Heart right ventricle (tissue), 16 donors: Measurements from ENCODE around the gene CARS2. TPM values are rescaled to one million over a fixed set of nuclear protein-coding genes. Genes with fewer than 3 reads are reported as not detected.
"Not testable (repeated sequence)": the region's sequence is repeated elsewhere in the genome, so short reads cannot be mapped to it uniquely, and the experiment has no call there.

Source experiments
- ATAC-seq, 8 donors: fragments of 200-7000 bp; cut with Tn5 transposase; one replicate each; pipeline ENCODE4 v1.9.1; 2020; ENCODE audit warnings: mild to moderate bottlenecking in 8 of 8, moderate library complexity in 8 of 8, moderate number of reproducible peaks in 1 of 8
- DNase-seq, 2 donors: peaks; one replicate each; pipeline ENCODE4 v3.0.0-alpha.2; 2020
- H3K27ac ChIP-seq, 10 donors: fragments of 200-600 bp; sonication (generic) in 2 of 10; one replicate each; pipeline versions ENCODE4 v1.5.0 to v1.8.0; 2020 to 2022; ENCODE audit warnings: mild to moderate bottlenecking in 3 of 10
- H3K27me3 ChIP-seq, 7 donors: fragments of 200-600 bp; one replicate each; pipeline ENCODE4 v1.8.0; 2021 to 2022; ENCODE audit warnings: mild to moderate bottlenecking in 2 of 7
- H3K36me3 ChIP-seq, 9 donors: fragments of 200-600 bp; sonication (generic) in 1 of 9; one replicate each; pipeline versions ENCODE4 v1.5.0 to v1.8.0; 2020 to 2022; ENCODE audit warnings: mild to moderate bottlenecking in 2 of 9
- H3K4me1 ChIP-seq, 9 donors: fragments of 200-600 bp; sonication (generic) in 1 of 9; one replicate each; pipeline versions ENCODE4 v1.5.0 to v1.8.0; 2020 to 2022; ENCODE audit warnings: mild to moderate bottlenecking in 4 of 9
- H3K4me3 ChIP-seq, 10 donors: fragments of 200-600 bp; sonication (generic) in 2 of 10; one replicate each; pipeline versions ENCODE4 v1.5.0 to v1.8.0; 2020 to 2022; ENCODE audit warnings: mild to moderate bottlenecking in 7 of 10, moderate library complexity in 2 of 10
- H3K9me3 ChIP-seq, 11 donors: fragments of 200-600 bp in 10 of 11; sonication (generic) in 2 of 11; one replicate each; pipeline versions ENCODE4 v1.5.0 to v1.8.0; 2013 to 2022; ENCODE audit warnings: mild to moderate bottlenecking in 2 of 11, control low read depth in 1 of 11, moderate library complexity in 1 of 11
- CTCF ChIP-seq, 9 donors: fragments of 200-600 bp; sonication (generic) in 2 of 9; IDR thresholded peaks; one replicate each; pipeline versions ENCODE4 v1.5.0 to v1.8.0; 2021 to 2022; ENCODE audit warnings: antibody characterized with exemption in 9 of 9, mild to moderate bottlenecking in 5 of 9, moderate library complexity in 1 of 9
- WGBS, 2 donors: extraction: QIAGEN DNeasy Blood & Tissue Kit; methylation state at CpG; one replicate each; pipeline ENCODE4 v1.1.7; 2013; ENCODE audit warnings: inconsistent platforms in 1 of 2; 5-methylcytosine and 5-hydroxymethylcytosine counted together
- intact Hi-C, 10 donors: fragments of 100-400 bp; cut with DNase I; formaldehyde crosslinking; loops; one replicate each; pipeline versions ENCODE4 v1.11.1 to v1.14.2; 2022
- polyA plus RNA-seq, 2 donors: library from polyadenylated mRNA; stranded (reverse); fragments of 200-250 nt; gene quantifications; one replicate each; pipeline ENCODE4 v1.2.3, GENCODE V29; 2013
- total RNA-seq, 10 donors: library from RNA; stranded (reverse); fragmentation: NEBNext Ultra II Directional in 3 of 10; extraction: Animal tissue kit (Norgen Biotek cat#: 25700) in 3 of 10; gene quantifications; one replicate each; pipeline versions ENCODE4 v1.2.1 to v1.2.4, GENCODE V29; 2021 to 2023
- donor health status: Arrhythmogenic right ventricular cardiomyopathy.
- donor health status: ischemic (EF 13 %, LVEDD 7.1; RV severe dilation, severe dysfunction).
- donor health status: healthy with polysubstance abuse.
- donor health status: DM: no; HTN: yes; CAD: no.
- donor health status: DM: no; HTN: no; CAD: no.
- donor health status: ischemic (EF 25% LVEDD 6.9; RV normal size, moderate dysfunction).
- donor health status: ischemic (EF 25% LVEDD 5.7; RV mildly dilated, moderate dysfunction).
- donor health status: healthy.
- donor health status: DM: yes; HTN: yes; CAD: no.
- donor health status: Ischemic cardiomyopathy.
- donor health status: ischemic (EF 35%, LVEDD 5.7; RV mildly dilated, moderate dysfunction).
- donor health status: nonischemic (EF 11% LVEDD 7.7; RV severe dilation, severe dysfunction).
- donor health status: DM: yes; HTN: yes; CAD: no.
- donor health status: PGD.
- donor health status: ischemic (EF 29% LVEDD 5.4; RV normal size, mild dysfunction).
- donor health status: nonischemic (EF 23%, LVEDD 6.1; RV moderate dilation, normal function).

CARS2 gene
- total and polyA plus RNA-seq, 12 donors: 35.2 to 103 (median 44.0) TPM

GRCh38 chr13:110737555-110737954, 31.6 kb upstream of the CARS2 start:
- no peaks in the 10 kb centered on the region for H3K36me3 ChIP-seq
- ATAC-seq (no peak), DNase-seq (no peak)
- H3K4me3 ChIP-seq: no peak overlapping the region
- peaks cover 0 to 6% (median 0%) of the 10 kb centered on the region in 11 donors for H3K9me3 ChIP-seq
- no peak for TF ChIP-seq CTCF (IDR thresholded peaks at IDR 0.05)
- no peak overlapping the region for H3K27ac ChIP-seq
- H3K4me1 ChIP-seq: no peaks in the 10 kb centered on the region
- H3K27me3 ChIP-seq: no peaks in the 10 kb centered on the region
- intact Hi-C loops: no loop called here

- no peaks in the 10 kb centered on the region for H3K4me1 ChIP-seq
- no peaks in the 10 kb centered on the region for H3K36me3 ChIP-seq
- DNase-seq: no peak
- H3K4me3 ChIP-seq: no peak overlapping the region
- TF ChIP-seq CTCF (IDR thresholded peaks at IDR 0.05): no peak
- H3K27ac ChIP-seq: no peak overlapping the region
- 92 to 96% methylated on average over 5 of the region's 5 CpGs for WGBS, 2 donors
- ATAC-seq: no peak
- H3K27me3 ChIP-seq: no peaks in the 10 kb centered on the region
- intact Hi-C loops: no loop called here
- H3K9me3 ChIP-seq: peaks cover 0 to 6% (median 0%) of the 10 kb centered on the region in 11 donors
Measured at GRCh38 chr13:110734561-110734960, 28.6 kb upstream of the CARS2 start.

- H3K4me3 ChIP-seq: no peak overlapping the region
- WGBS, 2 donors: 97 to 99% methylated on average over 3 of the region's 3 CpGs
- peaks cover 0 to 8% (median 0%) of the 10 kb centered on the region in 9 donors for H3K4me1 ChIP-seq
- H3K36me3 ChIP-seq: peaks cover 0 to 3% (median 0%) of the 10 kb centered on the region in 9 donors
- no peak overlapping the region for H3K27ac ChIP-seq
- intact Hi-C loops: no loop called here
- H3K9me3 ChIP-seq: no peaks in the 10 kb centered on the region
- no peaks in the 10 kb centered on the region for H3K27me3 ChIP-seq
- ATAC-seq: no peak
- TF ChIP-seq CTCF (IDR thresholded peaks at IDR 0.05): no peak
- no peak for DNase-seq
Measured at GRCh38 chr13:110731072-110731471, 25.2 kb upstream of the CARS2 start.

- ATAC-seq: no peak
- Histone ChIP-seq H3K36me3 (peaks cover 0 to 16% (median under 1%) of the 10 kb centered on the region in 9 donors), H3K27me3 (no peaks in the 10 kb centered on the region), H3K27ac (no peak overlapping the region), H3K4me1 (peaks cover 0 to 14% (median 0%) of the 10 kb centered on the region in 9 donors), H3K4me3 (no peak overlapping the region), H3K9me3 (no peaks in the 10 kb centered on the region)
- no peak for DNase-seq
- WGBS, 2 donors: 84 to 91% methylated on average over 9 of the region's 9 CpGs
- no peak for TF ChIP-seq CTCF (IDR thresholded peaks at IDR 0.05)
- intact Hi-C loops: loop anchor here in 4 of 10 donors (5.0 to 10.0 kb wide), 2 partner anchors 86 to 88 kb away; no protein-coding TSS in a partner anchor
Measured at GRCh38 chr13:110726726-110727125, 20.8 kb upstream of the CARS2 start.

- DNase-seq, H3K27ac ChIP-seq, ATAC-seq, H3K27me3 ChIP-seq, H3K9me3 ChIP-seq, H3K4me3 ChIP-seq: not testable (repeated sequence)
- intact Hi-C loops: loop anchor here in 4 of 10 donors (5.0 to 10.0 kb wide), 2 partner anchors 86 to 89 kb away; no protein-coding TSS in a partner anchor
- WGBS, 2 donors: 95 to 97% methylated on average over 6 of the region's 6 CpGs
- peaks cover 0 to 22% (median 7%) of the 10 kb centered on the region in 9 donors for H3K36me3 ChIP-seq
- peaks cover 0 to 14% (median 0%) of the 10 kb centered on the region in 9 donors for H3K4me1 ChIP-seq
Measured at GRCh38 chr13:110726153-110726552, 20.2 kb upstream of the CARS2 start.
